Kidney (tissue), 14 donors: ENCODE measurements around the gene CCDC24. TPM values are rescaled to one million over a fixed set of nuclear protein-coding genes. Genes with fewer than 3 reads are reported as not detected.

Experiments used
- DNase-seq, 5 donors: peaks; one replicate each; pipeline ENCODE4 v3.0.0-alpha.2; 2013 to 2020
- FAIRE-seq: peaks from 2 replicates; lab custom pipeline; 2012; peaks lifted over from hg19 to GRCh38; lab: Jason Lieb, UNC
- H3K27ac ChIP-seq, 2 donors: one replicate each; pipeline ENCODE4 v1.7.0; 2013; ENCODE audit warnings: low read depth in 2 of 2, low read length in 2 of 2, inconsistent platforms in 1 of 2
- H3K27me3 ChIP-seq: one replicate; pipeline ENCODE4 v1.7.1; 2013; ENCODE audit warnings: low read length, inconsistent platforms; ENCODE audit not compliant: control insufficient read depth, insufficient read depth
- H3K36me3 ChIP-seq, 3 donors: one replicate each; pipeline versions ENCODE4 v1.7.0 to v1.7.1; 2013; ENCODE audit warnings: low read length in 3 of 3, control low read depth in 1 of 3, inconsistent platforms in 1 of 3; ENCODE audit not compliant: insufficient read depth in 3 of 3, control insufficient read depth in 2 of 3
- H3K4me1 ChIP-seq, 3 donors: one replicate each; pipeline versions ENCODE4 v1.7.0 to v1.7.1; 2013; ENCODE audit warnings: low read length in 3 of 3, inconsistent platforms in 1 of 3, low read depth in 1 of 3; ENCODE audit not compliant: control insufficient read depth in 2 of 3, insufficient read depth in 2 of 3
- H3K4me3 ChIP-seq, 3 donors: one replicate each; pipeline versions ENCODE4 v1.7.0 to v1.8.1; 2013; ENCODE audit warnings: low read length in 3 of 3, control low read depth in 1 of 3, inconsistent platforms in 1 of 3
- H3K9ac ChIP-seq, 3 donors: one replicate each; pipeline versions ENCODE4 v1.7.0 to v1.7.1; 2013; ENCODE audit warnings: low read length in 3 of 3, control low read depth in 1 of 3, inconsistent platforms in 1 of 3
- H3K9me3 ChIP-seq, 3 donors: one replicate each; pipeline versions ENCODE4 v1.7.0 to v1.7.1; 2013; ENCODE audit warnings: low read length in 3 of 3, control low read depth in 1 of 3, inconsistent platforms in 1 of 3; ENCODE audit not compliant: control insufficient read depth in 2 of 3, insufficient read depth in 1 of 3
- intact Hi-C: fragments of 100-400 bp; cut with DNase I; formaldehyde crosslinking; loops from one replicate; pipeline ENCODE4 v1.11.1; 2022
- polyA plus RNA-seq: library from polyadenylated mRNA; stranded (reverse); fragments of 350-450 nt; fragmentation: Illumina TruSeq; extraction: RNeasy Lipid Tissue Mini Kit (QIAGEN cat#74804); gene quantifications from one replicate; pipeline ENCODE4 v1.2.3, GENCODE V29; 2014; ENCODE audit warnings: low read depth, low replicate concordance; ENCODE audit not compliant: insufficient read depth
- total RNA-seq: library from RNA; stranded (reverse); fragmentation: NEBNext Ultra II Directional; extraction: Animal tissue kit (Norgen Biotek cat#: 25700); gene quantifications from one replicate; pipeline ENCODE4 v1.2.1, GENCODE V29; 2021
- TF ChIP-seq, protein P1 (sequence below): IDR thresholded peaks from 3 replicates; pipeline ENCODE4 v1.5.1; 2012; ENCODE audit warnings: mild to moderate bottlenecking, moderate library complexity, borderline replicate concordance; ENCODE audit not compliant: insufficient read depth; ENCODE audit errors: extremely low read depth
- donor health status: control.
- donor health status: control.
- donor health status: control.
- donor health status: control.
- donor health status: control.
- donor health status: DM: yes; HTN: yes; CAD: no.
- donor health status: Normal renal cell carcinoma (clear cell type).

The CCDC24 gene
- total and polyA plus RNA-seq, 2 donors from 2014 or later: 24.3 to 35.6 TPM

GRCh38 chr1:43974443-43975248 is 16.8 kb upstream of the CCDC24 start, which contains the start of gene ATP6V0B:
ATP6V0B (plus strand) TSS chr1:43974960; CDS start chr1:43975041, 81 bp downstream.
- Histone ChIP-seq H3K27ac (peak within 1 kb of the TSS; percentile 97), H3K36me3 (peaks cover 4 to 26% (median 5%) of the 10 kb centered on the region in 3 donors), H3K9me3 (no peaks in the 10 kb centered on the region), H3K9ac (peak within 1 kb of the TSS; percentile 53 to 88 (median 85)), H3K27me3 (no peaks in the 10 kb centered on the region), H3K4me1 (peaks cover 0 to 44% (median 8%) of the 10 kb centered on the region in 3 donors), H3K4me3 (peak within 1 kb of the TSS; percentile 64 to 81 (median 73))
- intact Hi-C loops: no loop called here
- no peak for FAIRE-seq
- TF ChIP-seq, protein P1, sequence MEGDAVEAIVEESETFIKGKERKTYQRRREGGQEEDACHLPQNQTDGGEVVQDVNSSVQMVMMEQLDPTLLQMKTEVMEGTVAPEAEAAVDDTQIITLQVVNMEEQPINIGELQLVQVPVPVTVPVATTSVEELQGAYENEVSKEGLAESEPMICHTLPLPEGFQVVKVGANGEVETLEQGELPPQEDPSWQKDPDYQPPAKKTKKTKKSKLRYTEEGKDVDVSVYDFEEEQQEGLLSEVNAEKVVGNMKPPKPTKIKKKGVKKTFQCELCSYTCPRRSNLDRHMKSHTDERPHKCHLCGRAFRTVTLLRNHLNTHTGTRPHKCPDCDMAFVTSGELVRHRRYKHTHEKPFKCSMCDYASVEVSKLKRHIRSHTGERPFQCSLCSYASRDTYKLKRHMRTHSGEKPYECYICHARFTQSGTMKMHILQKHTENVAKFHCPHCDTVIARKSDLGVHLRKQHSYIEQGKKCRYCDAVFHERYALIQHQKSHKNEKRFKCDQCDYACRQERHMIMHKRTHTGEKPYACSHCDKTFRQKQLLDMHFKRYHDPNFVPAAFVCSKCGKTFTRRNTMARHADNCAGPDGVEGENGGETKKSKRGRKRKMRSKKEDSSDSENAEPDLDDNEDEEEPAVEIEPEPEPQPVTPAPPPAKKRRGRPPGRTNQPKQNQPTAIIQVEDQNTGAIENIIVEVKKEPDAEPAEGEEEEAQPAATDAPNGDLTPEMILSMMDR: peak; percentile 27
- peak; percentile 95 to 99 (median 96) for DNase-seq

DNA sequence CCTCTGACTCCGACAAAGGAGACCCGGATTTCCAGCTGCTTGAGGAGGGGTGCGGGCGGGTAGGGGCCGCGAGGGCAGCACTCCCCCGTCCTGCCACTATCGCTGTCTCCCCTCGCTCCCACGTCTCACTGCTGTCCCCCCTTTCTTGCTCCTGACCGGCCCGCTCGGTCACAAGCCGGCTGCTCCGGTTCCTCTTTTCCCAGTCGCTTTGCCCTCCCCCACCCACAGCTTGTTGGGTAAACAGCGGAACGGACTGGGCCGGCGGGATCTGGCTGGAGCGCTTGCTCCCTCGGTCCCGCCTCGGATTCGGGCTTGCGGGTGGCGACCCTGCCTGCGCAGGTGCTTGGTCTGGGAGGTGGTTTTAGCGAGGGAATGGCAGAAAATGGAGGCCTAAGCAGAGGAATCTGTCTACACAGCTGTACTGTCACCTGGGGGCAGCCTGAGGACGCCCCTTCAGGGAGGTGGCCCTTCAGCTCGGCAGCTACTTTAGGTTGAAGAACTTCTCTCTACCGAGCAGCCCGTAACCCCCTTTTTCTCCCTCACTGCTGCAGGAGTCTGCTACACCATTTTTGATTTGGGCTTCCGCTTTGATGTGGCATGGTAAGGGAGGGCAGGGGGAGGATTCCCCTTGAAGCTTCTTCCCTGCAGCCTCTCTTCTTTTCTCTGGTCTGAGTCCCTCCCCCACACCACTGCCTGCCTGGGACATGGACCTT is 16.0 kb upstream of the CCDC24 start:
- peak; percentile 46 to 93 (median 81) for DNase-seq

GRCh38 chr1:43976045-43976444 is 15.4 kb upstream of the CCDC24 start:
- Histone ChIP-seq H3K4me1 (peaks cover 0 to 39% (median 7%) of the 10 kb centered on the region in 3 donors), H3K36me3 (peaks cover 4 to 26% (median 5%) of the 10 kb centered on the region in 3 donors), H3K27me3 (no peaks in the 10 kb centered on the region), H3K9ac (peak overlapping the region in 1 of 3 donors; percentile 88), H3K4me3 (peak overlapping the region; percentile 64 to 77 (median 73)), H3K9me3 (no peaks in the 10 kb centered on the region), H3K27ac (peak overlapping the region in 1 of 2 donors; percentile 97)
- DNase-seq (no peak), FAIRE-seq (no peak)
- TF ChIP-seq, protein P1: no peak
- intact Hi-C loops: no loop called here

More for the DNA sequence above, 16.0 kb upstream of the CCDC24 start:
- Histone ChIP-seq H3K27me3 (no peaks in the 10 kb centered on the region), H3K4me3 (peak overlapping the region; percentile 64 to 77 (median 73)), H3K36me3 (peaks cover 4 to 26% (median 5%) of the 10 kb centered on the region in 3 donors), H3K4me1 (peaks cover 0 to 46% (median 12%) of the 10 kb centered on the region in 3 donors), H3K27ac (peak overlapping the region; percentile 97), H3K9me3 (no peaks in the 10 kb centered on the region), H3K9ac (peak overlapping the region; percentile 53 to 88 (median 82))
- FAIRE-seq: no peak
- intact Hi-C loops: no loop called here
- TF ChIP-seq, protein P1: no peak
